HPDE6-E6E7 (cell line): Measurements from ENCODE around the gene RAI1.

Source experiments
- DNase-seq: peaks from one replicate; pipeline ENCODE4 v3.0.0; 2011; ENCODE audit warnings: missing footprints; ENCODE audit errors: extremely low spot score

RAI1 gene

DNA sequence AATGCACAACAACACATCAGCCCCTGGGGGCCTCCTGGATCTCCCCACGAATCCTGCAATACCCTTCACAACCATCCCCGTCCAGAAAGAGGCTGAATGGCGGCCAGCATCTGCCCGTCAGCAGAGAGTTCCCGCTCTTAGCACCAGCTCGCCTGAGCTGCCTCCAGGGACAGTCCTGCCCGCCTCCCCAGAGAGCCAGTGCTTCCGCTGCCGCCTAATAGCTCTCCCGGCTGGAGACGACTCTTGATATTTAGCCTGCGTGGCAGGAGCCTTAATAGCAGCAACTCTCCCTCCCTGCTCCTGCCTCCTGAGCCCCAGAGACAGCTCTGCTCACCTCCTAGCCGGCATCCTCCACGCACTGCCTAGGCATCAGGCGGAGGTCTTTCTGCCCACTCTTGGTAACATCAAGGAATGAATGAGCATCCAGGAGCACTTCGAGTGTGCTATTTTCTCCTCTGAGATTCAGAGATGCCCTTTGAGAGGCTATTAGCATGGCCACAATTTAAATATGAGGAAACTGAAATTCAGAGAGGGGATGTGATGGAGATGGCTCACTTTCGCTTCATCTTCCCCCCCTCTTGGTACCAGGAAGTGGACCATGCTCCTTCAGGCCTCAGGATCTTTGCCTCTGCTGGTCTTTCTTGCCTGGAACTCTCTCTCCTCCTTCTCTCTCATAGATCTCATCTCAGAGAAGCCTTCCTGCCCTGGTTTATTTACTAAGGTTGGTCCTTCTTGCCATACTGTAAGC, 67.9 kb downstream of the RAI1 start:
- no peak for DNase-seq

DNA sequence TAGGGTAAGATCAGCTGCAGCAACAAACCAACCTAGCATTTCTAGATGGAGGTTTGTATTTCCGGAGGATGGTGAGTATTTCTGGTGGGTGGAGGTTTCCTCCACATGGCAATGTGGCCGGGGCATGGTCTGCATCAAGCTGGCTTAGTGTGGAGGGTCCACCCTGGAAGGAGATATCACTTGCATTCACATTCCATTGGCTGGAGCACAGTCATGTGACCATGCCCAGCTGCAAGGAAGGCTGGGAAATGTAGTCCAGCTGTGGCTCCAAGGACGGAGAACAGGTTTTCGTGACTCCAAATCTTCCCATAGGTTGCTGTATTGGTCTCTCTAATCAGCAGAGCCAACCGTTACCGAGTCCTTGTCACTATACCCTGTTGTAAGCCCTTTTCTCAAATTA, 68.7 kb downstream of the RAI1 start:
- no peak for DNase-seq

DNA sequence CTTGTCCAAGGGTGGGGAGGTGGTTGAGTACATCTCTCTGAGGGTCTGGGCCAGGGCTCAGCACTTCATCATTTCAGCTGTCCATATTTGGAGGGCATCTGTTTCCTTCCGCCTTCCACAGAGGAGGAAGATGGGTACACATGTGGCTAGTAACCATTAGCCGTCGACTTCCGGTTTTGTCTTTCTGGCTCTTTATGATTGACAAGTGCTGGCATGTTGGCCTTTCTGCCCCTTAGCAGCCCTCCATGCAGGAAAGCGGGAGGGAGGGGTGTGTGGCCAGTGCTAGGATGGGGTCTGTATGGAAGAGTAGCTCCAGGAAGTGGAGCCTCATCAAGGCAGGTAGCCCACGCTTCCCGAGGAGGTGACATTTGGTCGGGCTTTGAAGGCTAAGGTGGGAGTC, 69.6 kb downstream of the RAI1 start:
- DNase-seq: no peak

DNA sequence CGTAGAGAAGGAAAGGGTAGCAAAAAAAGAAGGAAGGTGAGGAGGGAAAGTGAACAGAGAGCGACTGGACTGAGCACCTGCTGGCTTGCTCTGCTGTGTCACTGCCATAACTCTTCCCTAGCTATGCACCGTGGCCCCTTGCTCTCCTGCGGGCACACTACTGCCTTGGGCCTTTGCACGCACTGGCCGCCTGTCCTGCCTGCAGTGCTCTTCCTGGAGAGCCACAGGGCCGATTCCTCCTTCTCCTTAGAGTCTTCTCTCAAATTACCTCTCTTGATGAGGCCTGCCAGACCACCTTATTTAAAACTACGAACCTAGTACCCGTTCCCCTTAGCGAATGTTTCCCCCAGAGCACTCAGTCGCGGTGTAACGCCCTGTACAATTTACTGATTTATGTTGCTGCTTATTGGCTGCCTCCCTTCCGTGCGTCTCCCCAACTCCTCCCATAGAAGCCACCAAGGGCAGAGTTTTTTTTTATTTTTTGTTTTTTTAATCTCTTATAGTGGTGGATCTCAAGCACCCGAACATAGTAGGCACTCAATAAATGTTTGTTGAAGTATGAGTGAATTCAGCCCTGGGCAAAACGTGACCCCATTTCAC, 70.3 kb downstream of the RAI1 start:
- DNase-seq: no peak

DNA sequence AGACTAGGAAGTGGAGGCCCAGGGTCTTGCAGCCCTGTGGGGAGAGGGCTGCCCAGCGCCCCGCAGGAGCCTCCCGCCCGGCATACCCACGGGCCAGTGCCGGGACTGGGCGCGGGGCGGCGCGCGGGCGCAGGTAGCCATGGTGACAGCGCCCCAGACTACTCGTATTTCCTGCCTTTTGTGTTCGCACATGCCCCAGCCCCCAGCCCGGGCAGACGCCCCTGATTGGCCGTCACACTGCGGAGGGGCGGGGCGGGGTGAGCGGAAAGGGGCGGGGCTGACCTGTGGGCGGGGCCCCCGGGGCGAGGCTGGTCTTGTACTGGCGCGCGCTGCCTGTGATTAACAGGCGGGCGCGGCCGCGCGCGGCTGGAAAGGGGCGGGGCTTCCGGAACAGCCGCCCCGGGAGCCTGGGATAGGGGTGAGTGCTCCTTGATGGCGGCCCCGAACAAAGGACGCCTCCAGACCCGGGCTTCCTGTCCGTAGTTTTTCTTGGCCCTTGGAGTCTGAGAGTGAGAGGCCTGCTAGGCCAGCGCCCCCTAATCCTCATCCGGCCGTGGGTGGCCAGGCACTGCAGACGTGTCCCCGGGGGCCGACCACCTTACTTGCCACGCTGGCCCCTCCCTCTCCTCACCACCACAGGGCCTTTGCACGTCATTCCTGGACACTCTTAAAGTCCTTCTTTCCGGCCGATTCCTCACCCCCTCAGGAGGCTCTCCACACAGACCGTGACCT, 71.0 kb downstream of the RAI1 start:
- DNase-seq: peak; percentile 98

DNA sequence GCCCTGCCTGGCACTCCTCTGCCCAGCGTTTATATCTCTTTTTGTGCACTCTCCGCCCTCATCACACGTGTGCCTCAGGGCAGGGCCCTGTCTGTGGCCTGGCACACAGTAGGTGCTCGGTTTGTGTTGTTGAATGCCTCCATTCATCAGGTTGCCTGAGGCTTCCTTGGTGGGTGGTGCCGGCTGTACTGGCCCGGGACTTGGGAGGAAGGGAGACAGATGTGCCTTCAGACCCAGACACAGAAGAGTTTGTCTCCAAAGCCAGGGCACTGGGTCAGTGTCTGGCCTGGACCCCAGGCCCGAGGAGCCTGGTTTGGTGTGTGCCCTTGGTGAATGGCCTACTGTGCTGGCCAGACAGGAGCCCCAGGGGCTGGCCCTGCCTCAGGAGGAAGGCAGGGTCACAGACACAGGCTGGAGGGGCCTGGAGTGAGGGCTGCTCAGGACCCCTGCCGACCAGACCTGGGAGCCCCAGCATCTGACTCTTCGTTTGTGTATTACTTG, 71.6 kb downstream of the RAI1 start:
- DNase-seq: no peak

DNA sequence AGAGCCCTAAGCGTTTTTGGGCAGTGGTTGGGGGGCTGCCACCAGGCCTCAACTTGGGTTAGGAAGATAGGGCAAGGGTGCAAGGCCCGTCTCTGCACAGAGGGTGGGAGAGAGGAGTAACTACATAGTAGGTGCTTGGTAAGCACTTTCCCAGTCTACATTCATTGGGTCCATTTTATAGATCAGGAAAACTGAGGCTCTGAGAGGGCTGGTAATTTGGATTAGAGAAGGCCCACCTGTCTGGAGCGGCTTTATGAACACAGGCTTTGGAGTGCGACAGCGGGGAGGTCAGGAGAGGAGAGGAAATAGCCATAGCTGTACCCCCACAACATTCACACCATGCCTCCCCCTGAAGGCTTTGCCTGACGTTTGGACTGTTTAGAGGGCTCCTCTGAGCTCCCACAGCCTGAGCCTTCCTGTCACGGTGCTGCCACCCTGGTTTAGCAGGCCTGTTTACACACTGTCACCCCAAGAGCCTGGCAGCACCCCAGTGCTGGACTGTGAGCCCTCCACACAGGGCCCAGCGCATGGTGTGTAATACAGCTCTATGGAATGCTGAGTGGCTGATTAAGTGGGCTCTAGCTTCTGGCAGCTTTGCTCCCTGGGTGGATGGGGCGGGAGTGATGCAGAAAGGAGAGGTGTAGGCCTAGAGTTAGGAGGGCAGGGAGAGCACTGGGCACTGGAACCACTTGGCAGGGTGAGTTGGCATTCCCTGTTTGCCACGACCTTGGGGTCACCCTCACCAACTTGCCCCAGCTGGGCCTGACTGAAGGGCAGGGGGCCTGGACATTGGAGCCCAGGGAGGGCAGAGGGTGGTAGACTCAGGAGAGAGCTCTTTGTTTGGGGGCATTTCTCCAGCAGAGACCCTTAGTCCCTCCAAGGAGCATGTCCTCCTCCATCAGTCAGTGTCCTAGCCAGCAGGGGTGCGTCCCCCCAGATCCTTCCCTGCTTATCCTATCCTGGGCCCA, 73.7 kb downstream of the RAI1 start:
- DNase-seq: no peak

DNA sequence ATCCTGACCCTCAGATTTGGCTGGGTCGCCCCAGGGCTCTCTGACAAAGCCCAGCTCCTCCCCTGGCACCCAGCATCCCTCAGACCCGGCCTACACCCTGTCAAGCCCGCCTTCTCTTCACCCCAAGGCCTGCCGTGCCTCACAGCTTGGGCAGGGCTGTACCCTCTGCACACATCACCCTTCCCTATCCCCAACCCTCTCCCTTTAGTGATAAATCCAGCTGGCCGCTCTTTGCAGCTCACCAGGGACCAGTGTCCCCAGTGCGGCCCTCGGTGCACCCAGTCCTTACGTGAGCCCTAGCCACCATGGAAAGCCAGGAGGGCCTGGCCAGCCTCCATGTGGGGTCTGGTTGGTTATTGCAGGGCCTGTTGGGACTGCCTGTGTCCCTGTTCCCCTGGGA, 74.5 kb downstream of the RAI1 start:
- no peak for DNase-seq

DNA sequence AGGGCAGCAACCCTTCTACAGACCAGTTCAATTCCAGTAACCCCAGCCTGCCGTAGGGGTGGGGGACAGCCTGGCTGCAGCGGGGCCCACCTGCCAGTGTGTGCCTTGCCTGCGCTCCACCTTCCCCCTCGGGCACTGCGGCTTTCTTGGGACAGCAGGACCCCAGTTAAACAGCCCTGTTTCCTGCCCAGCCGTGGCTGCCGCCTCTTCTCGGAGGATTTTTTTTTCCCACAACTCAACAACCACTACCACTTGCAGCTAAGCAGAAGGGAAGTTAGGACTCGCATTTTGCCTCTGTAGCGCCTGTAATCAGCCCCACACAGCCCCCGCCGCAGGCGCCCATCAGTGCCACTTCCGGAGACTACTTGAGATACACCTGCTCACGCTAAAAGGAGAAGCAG, 76.1 kb downstream of the RAI1 start:
- DNase-seq: no peak

GRCh38 chr17:17757956-17758845, 76.9 kb downstream of the RAI1 start:
- DNase-seq: no peak

GRCh38 chr17:17758941-17759563, 77.8 kb downstream of the RAI1 start:
- DNase-seq: no peak

- no peak for DNase-seq
Measured at GRCh38 chr17:17760350-17760749, 79.1 kb downstream of the RAI1 start.

DNA sequence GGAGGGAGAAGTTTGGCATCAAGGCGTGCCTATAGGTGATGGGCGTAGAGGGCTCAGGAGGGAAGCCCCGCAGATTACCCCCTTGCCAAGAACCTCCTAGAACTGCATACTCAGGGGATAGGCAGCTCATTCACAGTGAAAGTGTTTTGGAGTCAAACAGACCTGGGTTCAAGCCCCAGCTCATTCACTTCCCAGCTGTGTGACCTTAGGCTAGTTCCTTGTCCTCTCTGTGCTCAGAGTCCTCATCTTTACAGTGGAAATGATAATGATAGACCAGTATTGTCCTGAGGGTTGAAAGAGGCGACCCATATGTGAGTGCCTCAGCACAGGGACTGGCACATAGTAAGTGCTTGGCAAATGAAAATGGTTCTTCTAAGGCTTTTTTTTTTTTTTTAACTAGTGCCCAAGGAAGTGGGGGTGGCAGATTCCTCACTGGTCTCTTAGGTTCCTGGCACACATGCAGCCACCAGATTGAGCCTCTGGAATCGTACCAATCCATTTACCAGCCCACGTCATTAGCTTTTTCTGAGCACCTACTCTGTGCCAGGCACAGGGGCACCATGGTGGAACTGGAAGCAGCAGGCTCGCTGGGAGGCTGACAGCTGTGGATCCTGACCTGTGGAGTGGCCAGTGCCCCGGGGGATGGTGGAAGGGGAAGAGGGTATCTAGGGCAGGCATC, 79.8 kb downstream of the RAI1 start:
- DNase-seq: no peak

- DNase-seq: no peak
Measured at GRCh38 chr17:17761894-17762743, 80.9 kb downstream of the RAI1 start.

GRCh38 chr17:17762744-17763105, 81.5 kb downstream of the RAI1 start:
- no peak for DNase-seq

DNA sequence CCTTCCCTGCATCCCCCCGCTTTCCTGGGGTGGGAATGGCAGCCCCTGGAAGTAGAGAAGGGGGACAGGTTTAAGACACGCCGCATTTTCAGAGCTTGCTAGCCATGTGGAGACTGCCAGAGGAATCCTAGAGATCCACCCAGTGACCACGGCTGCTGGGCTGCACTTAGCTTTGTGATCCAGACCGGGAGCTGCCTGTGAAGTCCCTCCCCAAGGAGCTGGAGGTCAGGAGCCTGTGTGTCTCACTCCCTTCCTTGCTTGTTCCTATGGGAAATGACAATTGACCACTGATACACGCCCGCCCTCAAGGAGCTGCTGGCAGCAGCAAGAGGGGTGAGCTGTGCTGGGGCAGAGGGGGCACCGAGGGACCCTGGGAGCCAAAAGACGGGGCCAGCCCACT, 81.9 kb downstream of the RAI1 start:
- DNase-seq: no peak

GRCh38 chr17:17763734-17764133, 82.5 kb downstream of the RAI1 start:
- no peak for DNase-seq

GRCh38 chr17:17765359-17766076, 84.3 kb downstream of the RAI1 start:
- DNase-seq: no peak
